H54 (cell line): ENCODE data around the gene OR52H1.
"Not testable (repeated sequence)": the region's sequence is repeated elsewhere in the genome, so short reads cannot be mapped to it uniquely, and the experiment has no call there.

Source experiments
- DNase-seq: peaks from one replicate; pipeline ENCODE4 v3.0.0; 2011; ENCODE audit warnings: low spot score, mixed read lengths; ENCODE audit not compliant: insufficient read length
- FAIRE-seq: peaks from 3 replicates; lab custom pipeline; 2011; peaks lifted over from hg19 to GRCh38; lab: Jason Lieb, UNC
- POLR2A ChIP-seq: IDR thresholded peaks from 2 replicates; pipeline ENCODE4 v1.6.1; 2011; ENCODE audit warnings: low read depth, mild to moderate bottlenecking, low read length

Gene OR52H1

DNA sequence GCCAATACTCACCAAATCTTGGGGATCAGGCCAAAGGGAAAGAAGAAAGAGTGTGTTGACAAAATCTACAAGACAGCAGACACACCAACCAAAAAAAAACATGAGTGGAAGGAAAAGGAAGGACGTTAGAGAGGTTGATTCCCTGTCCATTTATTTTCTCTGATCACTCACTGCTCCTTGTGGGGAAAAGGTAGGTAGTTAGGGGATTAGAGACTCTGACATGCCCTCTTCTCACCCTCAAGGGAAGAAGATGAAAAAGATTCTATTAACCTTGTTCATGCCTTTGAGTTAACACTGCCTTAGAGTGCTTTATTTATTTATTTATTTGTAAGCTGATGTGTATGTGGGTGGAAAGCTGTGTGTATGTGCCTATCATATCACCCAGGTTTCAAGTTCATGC lies at the start of gene OR52H1:
OR52H1 (minus strand) TSS at position 101 of the 400 bp plus-strand sequence. CDS start 3,035 bp downstream, outside the sequence.
- no peak for TF ChIP-seq POLR2A
- no peak for DNase-seq
- no peak for FAIRE-seq

GRCh38 chr11:5597953-5598352 lies 49.6 kb upstream of the OR52H1 start:
- DNase-seq: no peak
- no peak for FAIRE-seq
- no peak for TF ChIP-seq POLR2A

DNA sequence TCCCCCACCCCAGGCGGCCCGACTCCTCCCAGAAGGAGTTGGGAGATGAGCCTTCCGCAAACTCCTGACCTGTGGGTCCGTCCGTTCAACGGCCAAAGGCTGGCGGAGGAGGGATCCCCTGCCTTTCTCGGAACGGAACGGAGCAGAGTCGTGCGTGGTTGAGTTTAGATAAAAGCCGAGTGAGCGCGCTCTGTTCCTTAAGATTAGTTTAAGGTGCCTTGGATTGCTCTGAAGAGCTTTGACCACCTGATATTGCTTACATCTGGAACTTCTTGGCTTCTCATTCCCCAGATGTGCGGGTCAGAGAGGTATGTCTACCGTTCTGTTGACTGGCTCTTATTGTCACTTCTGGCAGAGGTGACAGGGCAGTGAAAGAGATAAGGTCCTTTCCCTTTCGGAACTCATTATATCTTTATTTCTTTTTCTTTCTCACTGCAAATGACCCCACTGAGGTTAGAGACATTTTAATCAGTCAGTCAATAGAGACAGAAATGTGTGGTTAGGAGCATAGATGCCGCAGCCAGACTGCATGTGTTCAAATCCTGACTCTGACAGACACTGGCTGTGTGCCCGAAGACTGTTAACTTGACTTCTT lies 48.4 kb upstream of the OR52H1 start, which contains the start of gene TRIM6:
TRIM6 (plus strand) TSS at position 31 of the 595 bp plus-strand sequence; CDS start at position 292, 261 bp downstream.
- FAIRE-seq (peak; percentile 72), DNase-seq (peak; percentile 75)
- peak; percentile 39; the same call in 1 of the 2 replicates for TF ChIP-seq POLR2A

- no peak for FAIRE-seq
- TF ChIP-seq POLR2A: no peak
- no peak for DNase-seq
Measured at GRCh38 chr11:5593146-5593545, 44.8 kb upstream of the OR52H1 start.

- no peak for TF ChIP-seq POLR2A
- DNase-seq (no peak), FAIRE-seq (no peak)
Measured at GRCh38 chr11:5592615-5593014, 44.3 kb upstream of the OR52H1 start.

GRCh38 chr11:5591613-5592012 lies 43.3 kb upstream of the OR52H1 start:
- TF ChIP-seq POLR2A: no peak
- DNase-seq: no peak
- FAIRE-seq: no peak

DNA sequence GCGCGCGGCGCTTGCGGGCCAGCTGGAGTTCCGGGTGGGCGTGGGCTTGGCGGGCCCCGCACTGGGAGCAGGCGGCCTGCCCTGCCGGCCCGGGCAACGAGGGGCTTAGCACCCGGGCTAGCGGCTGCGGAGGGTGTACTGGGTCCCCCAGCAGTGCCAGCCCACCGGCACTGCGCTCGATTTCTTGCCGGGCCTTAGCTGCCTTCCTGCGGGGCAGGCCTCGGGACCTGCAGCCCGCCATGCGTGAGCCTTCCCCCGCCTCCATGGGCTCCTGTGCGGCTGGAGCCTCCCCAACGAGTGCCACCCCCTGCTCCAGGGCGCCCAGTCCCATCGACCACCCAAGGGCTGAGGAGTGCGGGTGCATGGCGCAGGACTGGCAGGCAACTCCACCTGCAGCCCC lies 41.6 kb upstream of the OR52H1 start:
- FAIRE-seq: not testable (repeated sequence)

DNA sequence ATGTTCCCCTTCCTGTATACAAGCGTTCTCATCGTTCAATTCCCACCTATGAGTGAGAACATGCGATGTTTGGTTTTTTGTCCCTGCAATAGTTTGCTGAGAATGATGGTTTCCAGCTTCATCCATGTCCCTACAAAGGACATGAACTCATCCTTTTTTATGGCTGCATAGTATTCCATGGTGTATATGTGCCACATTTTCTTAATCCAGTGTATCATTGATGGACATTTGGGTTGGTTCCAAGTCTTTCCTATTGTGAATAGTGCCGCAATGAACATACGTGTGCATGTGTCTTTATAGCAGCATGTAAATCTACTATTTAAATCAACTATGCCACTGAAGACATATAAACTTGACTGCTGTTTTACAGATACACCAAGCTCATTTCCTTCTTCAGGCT lies 36.1 kb upstream of the OR52H1 start:
- DNase-seq, FAIRE-seq: not testable (repeated sequence)

More for the DNA sequence above, 41.6 kb upstream of the OR52H1 start:
- DNase-seq: not testable (repeated sequence)

DNA sequence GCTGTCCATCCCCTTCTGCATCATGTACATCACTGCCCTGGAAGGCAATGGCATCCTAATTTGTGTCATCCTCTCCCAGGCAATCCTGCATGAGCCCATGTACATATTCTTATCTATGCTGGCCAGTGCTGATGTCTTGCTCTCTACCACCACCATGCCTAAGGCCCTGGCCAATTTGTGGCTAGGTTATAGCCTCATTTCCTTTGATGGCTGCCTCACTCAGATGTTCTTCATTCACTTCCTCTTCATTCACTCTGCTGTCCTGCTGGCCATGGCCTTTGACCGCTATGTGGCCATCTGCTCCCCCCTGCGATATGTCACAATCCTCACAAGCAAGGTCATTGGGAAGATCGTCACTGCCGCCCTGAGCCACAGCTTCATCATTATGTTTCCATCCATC lies 32.7 kb upstream of the OR52H1 start:
- DNase-seq (no peak), FAIRE-seq (no peak)
- no peak for TF ChIP-seq POLR2A

DNA sequence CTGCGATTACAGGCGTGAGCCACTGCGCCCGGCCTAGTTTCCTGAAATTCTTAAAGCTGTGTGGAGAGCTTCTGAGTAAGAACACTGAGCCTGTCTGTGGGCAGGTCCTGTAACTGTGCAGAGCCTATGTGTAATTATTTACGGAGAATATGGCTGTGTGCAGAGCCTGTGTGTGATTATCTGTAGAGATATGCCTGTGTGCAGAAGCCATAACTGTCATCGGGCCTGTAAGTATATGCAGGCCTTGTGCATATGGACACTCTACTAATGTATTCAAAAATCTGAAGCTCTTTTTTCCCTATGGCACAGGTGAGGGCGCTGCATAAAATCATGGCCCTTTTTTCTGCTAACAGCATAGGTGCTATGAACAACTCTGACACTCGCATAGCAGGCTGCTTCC lies 32.2 kb upstream of the OR52H1 start, which contains the start of gene OR52B6:
OR52B6 (plus strand) TSS at position 301 of the 400 bp plus-strand sequence; CDS start at position 301, 0 bp downstream.
- no peak for FAIRE-seq
- no peak for TF ChIP-seq POLR2A

DNA sequence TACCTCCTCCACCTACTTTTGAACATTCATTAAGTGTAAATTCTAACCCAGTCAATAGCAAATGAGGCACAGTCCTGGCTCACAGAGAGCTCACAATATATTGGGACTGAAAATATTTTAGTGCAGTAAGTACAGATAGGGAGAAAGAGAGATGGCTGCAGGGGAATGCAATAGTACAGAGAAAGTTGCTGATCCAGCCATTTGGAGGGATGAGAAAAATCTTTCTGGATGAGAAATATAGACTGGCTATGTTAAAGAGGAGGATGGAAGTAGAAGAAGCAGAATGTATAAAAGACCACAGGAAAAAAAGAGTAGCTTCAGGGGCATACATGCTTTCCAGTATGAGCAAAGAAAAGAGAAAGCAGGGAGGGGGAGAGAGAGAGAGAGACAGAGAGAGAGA lies 28.8 kb upstream of the OR52H1 start:
- FAIRE-seq (no peak), DNase-seq (no peak)
- no peak for TF ChIP-seq POLR2A

More for the DNA sequence above, 32.2 kb upstream of the OR52H1 start, which contains the start of gene OR52B6:
- no peak for DNase-seq

GRCh38 chr11:5575152-5575551 lies 26.8 kb upstream of the OR52H1 start:
- no peak for TF ChIP-seq POLR2A
- FAIRE-seq (no peak), DNase-seq (no peak)

- FAIRE-seq: peak; percentile 36
- no peak for TF ChIP-seq POLR2A
- DNase-seq: no peak
Measured at GRCh38 chr11:5574654-5575053, 26.3 kb upstream of the OR52H1 start.

DNA sequence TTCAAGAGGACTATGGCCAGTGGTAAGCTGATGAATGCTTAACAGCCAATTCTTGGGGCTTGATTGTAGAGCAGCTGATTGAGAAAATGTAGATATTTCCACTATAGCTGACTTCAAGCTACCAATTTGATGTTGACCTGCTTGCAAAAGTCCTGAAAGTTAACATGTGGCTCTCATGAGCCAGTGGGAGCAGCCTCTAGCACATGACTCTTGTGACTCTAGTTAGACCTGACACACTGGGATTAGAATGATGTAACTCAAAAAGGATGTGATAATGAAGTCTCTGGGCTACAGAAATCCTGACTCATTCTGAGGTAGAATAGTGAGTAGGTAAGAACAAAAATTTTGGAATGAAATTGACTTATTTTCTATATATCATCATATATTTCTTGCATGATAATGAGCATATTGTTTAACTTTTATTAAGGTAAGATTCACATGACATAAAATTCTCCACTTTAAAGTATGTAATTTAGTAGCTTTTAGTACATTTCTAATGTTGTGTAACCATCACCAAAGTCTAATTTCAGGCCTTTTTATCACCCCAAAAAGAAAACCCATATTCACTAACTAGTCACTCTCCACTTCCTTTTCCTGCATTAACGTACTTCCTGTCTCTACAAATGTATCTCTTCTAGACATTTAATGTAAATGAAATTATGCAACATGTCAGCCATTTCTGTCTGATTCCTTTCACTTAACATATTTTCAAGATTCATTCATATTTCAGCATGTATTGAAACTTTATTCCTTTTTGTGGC lies 16.1 kb upstream of the OR52H1 start:
- peak; percentile 77 for FAIRE-seq
- DNase-seq: no peak
- no peak for TF ChIP-seq POLR2A

- no peak for FAIRE-seq
- no peak for DNase-seq
- no peak for TF ChIP-seq POLR2A
Measured at GRCh38 chr11:5557751-5558150, 9.4 kb upstream of the OR52H1 start.
